HEK293T (cell line): ENCODE data around the gene GALNT18.

Experiments used
- CTCF ChIA-PET: fragments of 350-600 bp; formaldehyde crosslinking; extraction: SDS; loops from one replicate; lab custom pipeline; 2021; ENCODE audit warnings: antibody characterized with exemption, inconsistent platforms; lab: Yijun Ruan, JAX
- POLR2A ChIA-PET: fragments of 350-600 bp; formaldehyde crosslinking; extraction: SDS; loops from one replicate; lab custom pipeline; 2020; ENCODE audit warnings: antibody characterized with exemption, inconsistent platforms; lab: Yijun Ruan, JAX
- DNase-seq: peaks from one replicate; pipeline ENCODE4 v3.0.0; 2012; ENCODE audit warnings: mixed read lengths; ENCODE audit errors: extremely low spot score
- ARNT ChIP-seq: fragments of 450-650 bp; IDR thresholded peaks from 2 replicates; pipeline ENCODE4 v1.6.1; 2017; ENCODE audit warnings: mild to moderate bottlenecking
- BHLHE40 ChIP-seq: fragments of 450-650 bp; IDR thresholded peaks from 2 replicates; pipeline ENCODE4 v1.6.1; 2016; ENCODE audit warnings: mild to moderate bottlenecking, moderate library complexity, borderline replicate concordance
- CTBP1 ChIP-seq: fragments of 450-650 bp; IDR thresholded peaks from 2 replicates; pipeline ENCODE4 v1.6.1; 2016; ENCODE audit warnings: borderline replicate concordance
- ELF4 ChIP-seq: fragments of 450-650 bp; IDR thresholded peaks from 2 replicates; pipeline ENCODE4 v1.6.1; 2017; ENCODE audit warnings: antibody characterized with exemption
- FOXA1 ChIP-seq: fragments of 450-650 bp; IDR thresholded peaks from 2 replicates; pipeline ENCODE4 v1.6.1; 2016; ENCODE audit warnings: mild to moderate bottlenecking
- FOXK2 ChIP-seq: fragments of 450-650 bp; IDR thresholded peaks from 2 replicates; pipeline ENCODE4 v1.6.1; 2016; ENCODE audit warnings: mild to moderate bottlenecking
- FOXM1 ChIP-seq: fragments of 450-650 bp; IDR thresholded peaks from 2 replicates; pipeline ENCODE4 v1.6.1; 2017; ENCODE audit warnings: mild to moderate bottlenecking, borderline replicate concordance
- HDGF ChIP-seq: fragments of 450-650 bp; IDR thresholded peaks from 2 replicates; pipeline ENCODE4 v1.6.1; 2017; ENCODE audit warnings: antibody characterized with exemption, borderline replicate concordance
- L3MBTL2 ChIP-seq: fragments of 450-650 bp; conservative IDR thresholded peaks from 2 replicates; pipeline ENCODE4 v1.6.1; 2016; ENCODE audit warnings: mild to moderate bottlenecking
- LEF1 ChIP-seq: fragments of 450-650 bp; IDR thresholded peaks from 2 replicates; pipeline ENCODE4 v1.6.1; 2017; ENCODE audit warnings: mild to moderate bottlenecking, borderline replicate concordance
- NFRKB ChIP-seq: fragments of 450-650 bp; IDR thresholded peaks from 2 replicates; pipeline ENCODE4 v1.6.1; 2016; ENCODE audit warnings: mild to moderate bottlenecking, moderate library complexity
- SP1 ChIP-seq: fragments of 450-650 bp; IDR thresholded peaks from 2 replicates; pipeline ENCODE4 v1.6.1; 2017
- SUZ12 ChIP-seq: fragments of 450-650 bp; IDR thresholded peaks from 2 replicates; pipeline ENCODE4 v1.6.1; 2016; ENCODE audit warnings: mild to moderate bottlenecking
- TARDBP ChIP-seq: fragments of 450-650 bp; IDR thresholded peaks from 2 replicates; pipeline ENCODE4 v1.6.1; 2016
- ZNF384 ChIP-seq: fragments of 450-650 bp; IDR thresholded peaks from 2 replicates; pipeline ENCODE4 v1.6.1; 2016
- TF ChIP-seq, protein P1 (sequence below): fragments of 450-650 bp; IDR thresholded peaks from 2 replicates; pipeline ENCODE4 v1.6.1; 2016

GALNT18 gene

DNA sequence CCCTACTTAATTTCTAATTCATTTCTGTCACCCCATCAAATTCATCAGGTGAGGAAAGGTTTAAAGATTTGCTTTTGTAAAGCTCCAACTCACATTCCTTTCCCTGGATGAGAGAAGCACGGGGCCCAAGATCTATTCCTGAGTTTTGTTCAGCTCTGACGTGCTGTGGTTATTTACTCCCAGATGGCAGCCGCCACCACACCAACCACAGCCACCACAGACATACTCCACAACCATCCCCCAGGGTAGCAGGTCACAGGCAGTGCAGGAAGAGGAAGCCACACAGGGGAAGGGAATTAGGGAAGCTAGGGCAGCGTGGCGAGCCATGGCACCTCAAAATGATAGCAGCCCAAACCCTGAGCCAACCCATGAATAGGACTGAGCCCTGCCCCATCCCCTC lies 205.3 kb downstream of the GALNT18 start:
- CTCF ChIA-PET = no interaction called here
- POLR2A ChIA-PET = no interaction called here
- TF ChIP-seq FOXA1 = no peak
- no peak for TF ChIP-seq BHLHE40
- TF ChIP-seq TARDBP = no peak
- TF ChIP-seq LEF1 = no peak
- TF ChIP-seq ARNT = no peak
- no peak for TF ChIP-seq ELF4
- no peak for TF ChIP-seq NFRKB
- no peak for TF ChIP-seq SUZ12
- TF ChIP-seq SP1 = no peak
- no peak for TF ChIP-seq CTBP1
- DNase-seq = no peak

DNA sequence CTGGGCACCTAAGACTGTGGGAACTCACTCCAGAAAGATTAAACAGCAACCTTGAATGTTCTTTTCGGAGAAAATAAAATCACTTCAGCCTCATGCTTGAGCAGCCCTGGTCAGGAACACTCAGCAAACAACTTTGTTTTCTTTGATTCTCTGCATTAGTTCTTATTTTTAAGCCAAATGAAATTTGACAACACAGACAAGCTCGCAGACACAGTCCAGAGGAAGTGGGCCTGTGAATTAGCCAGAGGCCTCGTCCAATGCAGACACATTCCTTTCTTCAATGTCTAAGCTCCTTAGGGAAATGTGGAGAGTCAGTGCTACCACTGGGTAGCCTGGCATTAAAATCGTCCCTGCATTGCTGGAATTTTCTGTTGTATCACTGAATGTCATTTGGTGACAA lies 205.9 kb downstream of the GALNT18 start:
- TF ChIP-seq SUZ12 = no peak
- no peak for TF ChIP-seq FOXK2
- no peak for TF ChIP-seq FOXA1
- no peak for TF ChIP-seq CTBP1
- TF ChIP-seq FOXM1 = no peak
- TF ChIP-seq ZNF384 = no peak
- TF ChIP-seq NFRKB = no peak
- no peak for TF ChIP-seq L3MBTL2
- ChIA-PET POLR2A (no interaction called here), CTCF (no interaction called here)
- DNase-seq = no peak

DNA sequence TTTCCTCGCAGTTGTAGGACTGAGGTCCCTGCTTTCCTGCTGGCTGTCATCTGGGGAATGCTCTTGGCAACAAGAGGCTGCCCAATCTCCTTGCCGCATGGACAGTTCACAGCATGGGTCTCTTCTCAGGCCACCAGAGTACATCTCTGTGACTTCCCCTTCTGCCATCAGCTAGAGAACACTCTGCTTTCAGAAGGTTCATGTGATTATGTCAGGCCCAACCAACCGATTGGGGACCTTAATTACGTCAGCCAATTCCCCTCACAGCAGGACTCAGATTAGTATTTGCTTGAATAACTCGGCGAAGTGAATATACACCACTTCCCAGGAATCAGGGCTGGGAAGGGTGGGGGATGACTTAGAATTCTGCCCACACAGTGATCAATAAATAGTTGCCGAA lies 206.8 kb downstream of the GALNT18 start:
- CTCF ChIA-PET = no interaction called here
- POLR2A ChIA-PET = no interaction called here
- peak; percentile 39 for DNase-seq

DNA sequence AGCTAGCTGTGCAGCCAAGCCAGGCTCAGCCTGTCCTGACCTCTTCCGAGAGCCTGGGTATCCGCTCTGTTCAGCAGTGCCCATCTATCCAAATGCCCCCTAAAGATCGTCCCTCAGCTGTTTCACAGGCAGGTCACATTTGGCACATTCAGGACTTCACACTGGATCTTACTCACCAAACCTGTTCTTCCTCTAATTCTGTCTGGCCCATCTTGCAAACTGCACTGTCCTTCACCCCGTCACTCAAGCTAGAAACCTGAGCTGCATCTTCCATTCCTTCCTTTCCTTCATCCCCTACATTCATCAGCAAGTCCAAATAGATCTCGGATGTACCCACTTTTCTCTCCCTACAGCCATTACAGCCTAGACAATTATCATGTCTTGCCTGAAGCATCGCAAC lies 208.0 kb downstream of the GALNT18 start:
- DNase-seq = no peak
- CTCF ChIA-PET = no interaction called here
- no peak for TF ChIP-seq TARDBP
- TF ChIP-seq LEF1 = no peak
- no peak for TF ChIP-seq FOXK2
- no peak for TF ChIP-seq HDGF
- no peak for TF ChIP-seq ELF4
- TF ChIP-seq ZNF384 = no peak
- TF ChIP-seq FOXA1 = no peak
- TF ChIP-seq L3MBTL2 = no peak
- TF ChIP-seq BHLHE40 = no peak
- POLR2A ChIA-PET = no interaction called here

More for the DNA sequence above, 206.8 kb downstream of the GALNT18 start:
- TF ChIP-seq LEF1 (no peak), ZNF384 (no peak), L3MBTL2 (no peak), SP1 (no peak), FOXM1 (no peak), NFRKB (no peak), FOXK2 (no peak), TARDBP (no peak), CTBP1 (no peak), BHLHE40 (no peak), ARNT (no peak), ELF4 (no peak), FOXA1 (no peak)
- TF ChIP-seq, protein P1, sequence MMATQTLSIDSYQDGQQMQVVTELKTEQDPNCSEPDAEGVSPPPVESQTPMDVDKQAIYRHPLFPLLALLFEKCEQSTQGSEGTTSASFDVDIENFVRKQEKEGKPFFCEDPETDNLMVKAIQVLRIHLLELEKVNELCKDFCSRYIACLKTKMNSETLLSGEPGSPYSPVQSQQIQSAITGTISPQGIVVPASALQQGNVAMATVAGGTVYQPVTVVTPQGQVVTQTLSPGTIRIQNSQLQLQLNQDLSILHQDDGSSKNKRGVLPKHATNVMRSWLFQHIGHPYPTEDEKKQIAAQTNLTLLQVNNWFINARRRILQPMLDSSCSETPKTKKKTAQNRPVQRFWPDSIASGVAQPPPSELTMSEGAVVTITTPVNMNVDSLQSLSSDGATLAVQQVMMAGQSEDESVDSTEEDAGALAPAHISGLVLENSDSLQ = no peak

DNA sequence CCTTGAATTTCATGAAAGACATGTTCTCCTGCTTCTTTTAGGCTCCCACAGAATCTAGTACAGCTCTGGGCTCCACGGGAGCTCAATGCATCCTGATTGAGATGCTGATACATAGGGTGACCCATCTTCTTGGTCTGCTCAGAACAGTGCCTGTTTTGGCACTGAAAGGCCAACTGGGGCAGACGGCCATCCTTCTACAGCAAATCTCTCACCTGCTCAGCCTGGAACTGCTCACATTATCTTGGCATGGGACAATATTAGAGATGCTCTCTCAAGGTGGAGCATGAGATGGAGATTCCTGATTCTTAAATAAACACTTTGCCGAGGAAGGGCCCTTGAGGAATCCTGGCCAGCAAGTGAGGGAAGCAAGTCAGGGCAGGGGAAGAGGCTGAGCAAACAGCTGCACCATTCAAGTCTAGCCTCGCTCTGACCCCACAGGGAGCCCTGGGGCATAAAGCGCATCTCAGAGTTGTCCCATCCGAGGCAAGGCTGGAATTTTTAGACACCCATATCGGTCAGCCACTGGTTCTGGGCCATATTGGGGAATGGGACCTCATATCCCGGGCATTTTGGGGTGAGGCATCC lies 210.3 kb downstream of the GALNT18 start:
- no peak for DNase-seq
- ChIA-PET CTCF (no interaction called here), POLR2A (no interaction called here)

DNA sequence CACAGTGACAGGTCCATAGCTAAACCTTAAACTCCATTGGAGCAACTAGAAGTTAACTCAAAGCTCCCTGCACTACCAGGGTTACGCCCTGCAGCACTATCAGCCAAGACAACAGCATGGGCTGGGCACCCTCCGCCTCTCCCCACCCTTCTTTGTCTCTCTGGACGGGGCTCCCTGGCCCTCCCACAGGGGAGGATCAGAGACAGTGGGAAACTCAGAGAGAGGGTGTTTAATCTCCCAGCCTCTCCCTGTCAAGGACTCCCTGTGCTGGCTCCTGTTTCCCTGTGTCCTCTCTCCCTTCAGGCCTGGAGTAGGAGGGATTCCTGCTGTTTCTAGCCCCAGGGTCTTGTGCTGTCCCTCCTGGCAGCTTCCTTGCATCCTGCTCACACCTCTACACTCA lies 211.9 kb downstream of the GALNT18 start:
- ChIA-PET CTCF (no interaction called here), POLR2A (no interaction called here)
- TF ChIP-seq SUZ12 (no peak), L3MBTL2 (no peak), ELF4 (no peak), CTBP1 (no peak), TARDBP (no peak), FOXK2 (no peak), HDGF (no peak), ZNF384 (no peak), FOXM1 (no peak), LEF1 (no peak), ARNT (no peak), FOXA1 (no peak)
- TF ChIP-seq, protein P1 = no peak
- no peak for DNase-seq

More for the DNA sequence above, 210.3 kb downstream of the GALNT18 start:
- no peak for TF ChIP-seq HDGF

DNA sequence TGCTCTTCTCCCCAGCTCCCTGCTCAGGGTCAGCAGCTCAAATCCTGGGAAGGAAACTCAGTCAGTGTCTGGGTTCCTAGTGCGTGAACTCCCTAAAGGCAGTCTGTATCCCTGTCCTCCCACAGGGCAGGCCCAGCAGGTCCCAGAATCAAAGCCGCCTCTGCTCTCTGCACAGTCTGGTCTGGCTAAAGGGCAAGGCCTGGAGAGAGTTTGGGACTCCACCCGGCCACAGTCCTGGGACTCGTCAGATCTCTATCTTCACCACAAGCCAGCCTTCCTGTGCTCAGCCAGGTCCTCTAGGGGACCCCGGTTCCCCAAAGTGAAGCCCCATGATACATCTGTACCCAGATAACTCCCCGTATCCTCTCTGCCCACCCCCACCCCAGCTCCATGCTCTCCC lies 212.6 kb downstream of the GALNT18 start:
- TF ChIP-seq L3MBTL2 = no peak
- no peak for TF ChIP-seq ELF4
- TF ChIP-seq ZNF384 = no peak
- no peak for TF ChIP-seq LEF1
- TF ChIP-seq SP1 = no peak
- no peak for TF ChIP-seq BHLHE40
- TF ChIP-seq SUZ12 = no peak
- TF ChIP-seq NFRKB = no peak
- CTCF ChIA-PET = no interaction called here

More for the DNA sequence above, 212.6 kb downstream of the GALNT18 start:
- DNase-seq = no peak
- POLR2A ChIA-PET = no interaction called here
